GM10266 (cell line): ENCODE measurements around the gene RTN4R.
"Not testable (repeated sequence)": the region's sequence is repeated elsewhere in the genome, so short reads cannot be mapped to it uniquely, and the experiment has no call there.

Source experiments
- DNase-seq: peaks from one replicate; pipeline ENCODE4 v3.0.0; 2012; ENCODE audit errors: extremely low spot score
- CTCF ChIP-seq: IDR thresholded peaks from 2 replicates; pipeline ENCODE4 v1.5.1; 2012; ENCODE audit warnings: mild to moderate bottlenecking, low read depth; ENCODE audit not compliant: control insufficient read depth, insufficient read depth; ENCODE audit errors: missing control alignments

The RTN4R gene

GRCh38 chr22:20312396-20313191 lies 44.5 kb upstream of the RTN4R start:
- DNase-seq = no peak
- no peak for TF ChIP-seq CTCF

- DNase-seq = not testable (repeated sequence)
These were observed 43.3 kb upstream of the RTN4R start for GRCh38 chr22:20311249-20312062.

- not testable (repeated sequence) for DNase-seq
These were observed 42.7 kb upstream of the RTN4R start for GRCh38 chr22:20310773-20311172.

GRCh38 chr22:20310180-20310579 lies 42.1 kb upstream of the RTN4R start:
- not testable (repeated sequence) for DNase-seq

GRCh38 chr22:20308806-20309650 lies 40.9 kb upstream of the RTN4R start:
- not testable (repeated sequence) for DNase-seq

GRCh38 chr22:20307448-20308447 lies 39.6 kb upstream of the RTN4R start:
- DNase-seq = not testable (repeated sequence)

GRCh38 chr22:20306646-20307447 lies 38.7 kb upstream of the RTN4R start:
- DNase-seq = not testable (repeated sequence)

- no peak for DNase-seq
- TF ChIP-seq CTCF = no peak
These were observed 38.0 kb upstream of the RTN4R start for GRCh38 chr22:20305894-20306645.

- not testable (repeated sequence) for DNase-seq
These were observed 37.2 kb upstream of the RTN4R start for GRCh38 chr22:20305230-20305893.
